ENCODE data around the gene SETD2.

DNA sequence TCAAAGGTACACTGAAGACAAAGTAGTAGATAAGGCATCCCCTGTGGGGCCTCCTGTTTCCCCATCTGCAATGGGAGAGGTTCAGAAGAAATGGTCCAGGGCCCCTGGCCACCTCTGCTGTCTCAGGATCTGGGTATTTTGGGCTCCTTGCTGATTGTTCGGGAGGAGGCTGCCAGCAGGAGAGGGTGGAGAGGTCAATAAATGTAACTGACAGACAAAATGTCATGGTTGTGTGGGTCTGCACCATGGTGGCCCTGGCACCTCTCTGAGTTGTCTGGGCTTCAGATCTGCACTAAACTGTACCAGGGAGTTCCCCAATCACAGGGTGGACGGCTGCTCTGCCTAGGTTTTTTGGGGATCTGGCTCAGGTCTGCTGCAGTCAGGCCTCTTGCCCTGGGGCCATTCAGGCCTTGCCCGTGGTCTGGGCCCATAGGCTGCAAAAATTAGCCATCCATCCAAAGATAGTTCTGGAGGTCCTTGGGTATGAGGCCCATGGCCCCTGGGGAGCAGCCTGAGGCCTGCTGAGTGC lies 177.1 kb downstream of the SETD2 start:
- TF ChIP-seq, protein P1, sequence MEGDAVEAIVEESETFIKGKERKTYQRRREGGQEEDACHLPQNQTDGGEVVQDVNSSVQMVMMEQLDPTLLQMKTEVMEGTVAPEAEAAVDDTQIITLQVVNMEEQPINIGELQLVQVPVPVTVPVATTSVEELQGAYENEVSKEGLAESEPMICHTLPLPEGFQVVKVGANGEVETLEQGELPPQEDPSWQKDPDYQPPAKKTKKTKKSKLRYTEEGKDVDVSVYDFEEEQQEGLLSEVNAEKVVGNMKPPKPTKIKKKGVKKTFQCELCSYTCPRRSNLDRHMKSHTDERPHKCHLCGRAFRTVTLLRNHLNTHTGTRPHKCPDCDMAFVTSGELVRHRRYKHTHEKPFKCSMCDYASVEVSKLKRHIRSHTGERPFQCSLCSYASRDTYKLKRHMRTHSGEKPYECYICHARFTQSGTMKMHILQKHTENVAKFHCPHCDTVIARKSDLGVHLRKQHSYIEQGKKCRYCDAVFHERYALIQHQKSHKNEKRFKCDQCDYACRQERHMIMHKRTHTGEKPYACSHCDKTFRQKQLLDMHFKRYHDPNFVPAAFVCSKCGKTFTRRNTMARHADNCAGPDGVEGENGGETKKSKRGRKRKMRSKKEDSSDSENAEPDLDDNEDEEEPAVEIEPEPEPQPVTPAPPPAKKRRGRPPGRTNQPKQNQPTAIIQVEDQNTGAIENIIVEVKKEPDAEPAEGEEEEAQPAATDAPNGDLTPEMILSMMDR (IDR thresholded peaks at IDR 0.05), result no peak
- TF ChIP-seq POLR2A (IDR thresholded peaks at IDR 0.05), result no peak

All from right lobe of liver (tissue), 4 donors.